ENCODE results near the gene ZSCAN30. TPM values are rescaled to one million over a fixed set of nuclear protein-coding genes. Genes with fewer than 3 reads are reported as not detected.

ZSCAN30 gene
- total and polyA plus RNA-seq, 2 of the 13 experiments (the other 11 are each of a cell fraction or from before 2014, with no cell fraction given): 7.4 to 7.7 TPM

DNA sequence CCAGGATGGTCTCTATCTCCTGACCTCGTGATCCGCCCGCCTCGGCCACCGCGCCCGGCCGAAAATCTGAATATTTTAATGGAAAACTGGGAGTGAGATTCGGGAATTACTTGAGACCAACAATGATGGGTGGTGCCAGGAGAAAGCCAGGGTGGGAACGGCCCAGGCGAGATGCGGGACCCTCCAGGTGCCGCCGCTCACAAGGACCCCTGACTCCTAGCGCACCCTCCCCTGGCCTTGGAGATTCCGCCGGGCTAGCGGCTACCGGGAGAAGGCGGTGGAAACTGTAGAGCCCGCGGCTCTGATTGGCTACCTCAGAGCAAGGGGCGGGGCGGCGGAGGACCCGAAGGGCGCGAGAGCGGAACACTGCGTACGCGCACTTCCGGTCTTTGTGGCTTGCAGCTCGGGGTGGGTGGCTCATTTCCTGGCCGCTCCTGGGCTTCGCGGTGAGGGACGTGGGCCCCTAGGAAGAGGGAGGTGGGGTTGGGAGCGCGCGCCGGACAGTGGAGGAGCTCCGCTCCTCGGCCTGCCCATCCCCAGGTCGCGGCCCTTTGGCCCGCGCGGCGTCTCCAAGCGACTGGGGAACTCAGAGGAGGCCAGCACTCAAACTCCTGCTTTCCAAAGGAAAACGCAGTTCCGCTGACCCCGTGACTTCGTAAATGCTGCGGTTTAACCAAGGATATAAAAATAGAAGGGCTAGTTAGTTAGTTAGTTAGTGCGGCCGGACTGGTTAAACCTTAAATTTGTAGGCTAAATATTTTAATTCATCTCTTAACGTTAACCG lies 49.2 kb downstream of the ZSCAN30 start, which contains the start of gene ZNF397 (continued):
- TF ChIP-seq, protein P1, sequence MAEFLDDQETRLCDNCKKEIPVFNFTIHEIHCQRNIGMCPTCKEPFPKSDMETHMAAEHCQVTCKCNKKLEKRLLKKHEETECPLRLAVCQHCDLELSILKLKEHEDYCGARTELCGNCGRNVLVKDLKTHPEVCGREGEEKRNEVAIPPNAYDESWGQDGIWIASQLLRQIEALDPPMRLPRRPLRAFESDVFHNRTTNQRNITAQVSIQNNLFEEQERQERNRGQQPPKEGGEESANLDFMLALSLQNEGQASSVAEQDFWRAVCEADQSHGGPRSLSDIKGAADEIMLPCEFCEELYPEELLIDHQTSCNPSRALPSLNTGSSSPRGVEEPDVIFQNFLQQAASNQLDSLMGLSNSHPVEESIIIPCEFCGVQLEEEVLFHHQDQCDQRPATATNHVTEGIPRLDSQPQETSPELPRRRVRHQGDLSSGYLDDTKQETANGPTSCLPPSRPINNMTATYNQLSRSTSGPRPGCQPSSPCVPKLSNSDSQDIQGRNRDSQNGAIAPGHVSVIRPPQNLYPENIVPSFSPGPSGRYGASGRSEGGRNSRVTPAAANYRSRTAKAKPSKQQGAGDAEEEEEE (CRISPR knock-in tag; IDR thresholded peaks at IDR 0.05; ENCODE audit: borderline replicate concordance): no peak; the same call in 1 of the 2 replicates
- no peak for TF ChIP-seq NKX3-1 (CRISPR knock-in tag; IDR thresholded peaks at IDR 0.05)
- no peak for TF ChIP-seq MATR3 (CRISPR knock-in tag; IDR thresholded peaks at IDR 0.05)
- no peak for TF ChIP-seq ZNF264 (CRISPR knock-in tag; IDR thresholded peaks at IDR 0.05)
- TF ChIP-seq ZNF710 (CRISPR knock-in tag; IDR thresholded peaks at IDR 0.05; ENCODE audit: borderline replicate concordance): peak; percentile 35; the same call in 1 of the 2 replicates
- peak; percentile 80; the same call in 1 of the 2 replicates for TF ChIP-seq ZNF747 (CRISPR knock-in tag; IDR thresholded peaks at IDR 0.05; ENCODE audit: borderline replicate concordance)
- TF ChIP-seq PCBP1 (IDR thresholded peaks at IDR 0.05; ENCODE audit: borderline replicate concordance, low read depth, low read length): peak; percentile 82; the same call in 1 of the 2 replicates
- TF ChIP-seq ZFX (CRISPR knock-in tag; IDR thresholded peaks at IDR 0.05; ENCODE audit: low read depth): peak; percentile 92
- no peak for TF ChIP-seq ZNF253 (CRISPR knock-in tag; IDR thresholded peaks at IDR 0.05; ENCODE audit: borderline replicate concordance)
- TF ChIP-seq RBM22 (optimal IDR thresholded peaks at IDR 0.05; ENCODE audit: low read length): no peak
- TF ChIP-seq, protein P2, sequence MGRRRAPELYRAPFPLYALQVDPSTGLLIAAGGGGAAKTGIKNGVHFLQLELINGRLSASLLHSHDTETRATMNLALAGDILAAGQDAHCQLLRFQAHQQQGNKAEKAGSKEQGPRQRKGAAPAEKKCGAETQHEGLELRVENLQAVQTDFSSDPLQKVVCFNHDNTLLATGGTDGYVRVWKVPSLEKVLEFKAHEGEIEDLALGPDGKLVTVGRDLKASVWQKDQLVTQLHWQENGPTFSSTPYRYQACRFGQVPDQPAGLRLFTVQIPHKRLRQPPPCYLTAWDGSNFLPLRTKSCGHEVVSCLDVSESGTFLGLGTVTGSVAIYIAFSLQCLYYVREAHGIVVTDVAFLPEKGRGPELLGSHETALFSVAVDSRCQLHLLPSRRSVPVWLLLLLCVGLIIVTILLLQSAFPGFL (CRISPR knock-in tag; IDR thresholded peaks at IDR 0.05): no peak
- no peak for TF ChIP-seq KAT2B (IDR thresholded peaks at IDR 0.05; ENCODE audit: borderline replicate concordance, low read depth, low read length)
- no peak for TF ChIP-seq ZKSCAN8 (CRISPR knock-in tag; IDR thresholded peaks at IDR 0.05; ENCODE audit: borderline replicate concordance)
- no peak for TF ChIP-seq ZNF101 (CRISPR knock-in tag; IDR thresholded peaks at IDR 0.05; ENCODE audit: borderline replicate concordance, low read depth)
- TF ChIP-seq KLF16 (CRISPR knock-in tag; IDR thresholded peaks at IDR 0.05): peak in 1 of 2 experiments; percentile 67; a peak in 1 of 4 replicates
- TF ChIP-seq PHF21A (CRISPR knock-in tag; IDR thresholded peaks at IDR 0.05): peak; percentile 82
- TF ChIP-seq, protein P3, sequence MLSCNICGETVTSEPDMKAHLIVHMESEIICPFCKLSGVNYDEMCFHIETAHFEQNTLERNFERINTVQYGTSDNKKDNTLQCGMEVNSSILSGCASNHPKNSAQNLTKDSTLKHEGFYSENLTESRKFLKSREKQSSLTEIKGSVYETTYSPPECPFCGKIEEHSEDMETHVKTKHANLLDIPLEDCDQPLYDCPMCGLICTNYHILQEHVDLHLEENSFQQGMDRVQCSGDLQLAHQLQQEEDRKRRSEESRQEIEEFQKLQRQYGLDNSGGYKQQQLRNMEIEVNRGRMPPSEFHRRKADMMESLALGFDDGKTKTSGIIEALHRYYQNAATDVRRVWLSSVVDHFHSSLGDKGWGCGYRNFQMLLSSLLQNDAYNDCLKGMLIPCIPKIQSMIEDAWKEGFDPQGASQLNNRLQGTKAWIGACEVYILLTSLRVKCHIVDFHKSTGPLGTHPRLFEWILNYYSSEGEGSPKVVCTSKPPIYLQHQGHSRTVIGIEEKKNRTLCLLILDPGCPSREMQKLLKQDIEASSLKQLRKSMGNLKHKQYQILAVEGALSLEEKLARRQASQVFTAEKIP (CRISPR knock-in tag; IDR thresholded peaks at IDR 0.05; ENCODE audit: borderline replicate concordance): no peak
- peak; percentile 54; the same call in 1 of the 3 replicates for TF ChIP-seq MXI1 (IDR thresholded peaks at IDR 0.05; ENCODE audit: borderline replicate concordance, low read depth, low read length)
- no peak for TF ChIP-seq ZNF383 (CRISPR knock-in tag; IDR thresholded peaks at IDR 0.05; ENCODE audit: borderline replicate concordance)
- no peak for TF ChIP-seq IRX3 (CRISPR knock-in tag; IDR thresholded peaks at IDR 0.05; ENCODE audit: borderline replicate concordance, low read depth)

Measured in HepG2 (cell line).